ENCODE measurements around the gene ALPI. TPM values are rescaled to one million over a fixed set of nuclear protein-coding genes. Genes with fewer than 3 reads are reported as not detected.
A peak's percentile ranks its signal among the peaks of the same experiment; 100 is the strongest.
"Not testable (repeated sequence)": the region's sequence is repeated elsewhere in the genome, so short reads cannot be mapped to it uniquely, and the experiment has no call there.

The ALPI gene
- total RNA-seq, 1 donor from 2014 or later, result not detected

DNA sequence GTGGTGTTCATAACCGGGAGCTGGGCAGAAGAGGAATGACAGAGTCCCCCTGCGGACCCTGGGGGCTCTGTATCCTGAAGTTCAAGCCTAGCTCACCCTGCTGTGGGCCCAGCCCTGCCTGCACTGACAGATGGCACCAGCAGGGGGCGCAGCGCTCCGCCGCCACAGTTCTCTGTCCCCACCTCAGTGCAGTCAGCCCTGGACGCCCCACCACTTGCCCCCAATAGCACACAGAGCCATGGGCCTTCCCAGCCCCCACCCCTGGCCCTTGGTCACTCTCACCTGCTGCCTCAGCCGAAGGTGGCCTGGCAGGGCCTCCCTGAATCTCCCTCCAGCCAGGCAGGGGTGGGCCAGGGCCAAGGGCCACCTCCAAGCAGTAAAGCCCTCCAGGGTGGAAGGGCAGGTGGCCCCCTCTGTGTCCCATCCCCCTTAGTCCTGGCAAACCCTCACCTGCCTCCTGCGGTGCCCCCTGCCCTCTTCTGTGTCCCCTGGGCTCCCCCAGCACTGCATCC is 9.6 kb upstream of the ALPI start:
- H3K9me3 Mint-ChIP-seq (ENCODE audit: unreplicated experiment); H3K4me1 Mint-ChIP-seq (ENCODE audit: low read depth, unreplicated experiment); DNase-seq: not testable (repeated sequence)

GRCh38 chr2:232447091-232447620 is 8.8 kb upstream of the ALPI start:
- H3K4me1 Mint-ChIP-seq (ENCODE audit: low read depth, unreplicated experiment), result peaks cover 3% of the 10 kb centered on the region

More for the DNA sequence above, 9.6 kb upstream of the ALPI start:
- H3K4me3 Mint-ChIP-seq (ENCODE audit: unreplicated experiment); H3K27me3 Mint-ChIP-seq (ENCODE audit: unreplicated experiment); H3K27ac Mint-ChIP-seq (ENCODE audit: unreplicated experiment); H3K36me3 Mint-ChIP-seq (ENCODE audit: unreplicated experiment): not testable (repeated sequence)
- peak; percentile 64 for TF ChIP-seq CTCF (IDR thresholded peaks at IDR 0.05; ENCODE audit: partially characterized antibody, unreplicated experiment)

DNA sequence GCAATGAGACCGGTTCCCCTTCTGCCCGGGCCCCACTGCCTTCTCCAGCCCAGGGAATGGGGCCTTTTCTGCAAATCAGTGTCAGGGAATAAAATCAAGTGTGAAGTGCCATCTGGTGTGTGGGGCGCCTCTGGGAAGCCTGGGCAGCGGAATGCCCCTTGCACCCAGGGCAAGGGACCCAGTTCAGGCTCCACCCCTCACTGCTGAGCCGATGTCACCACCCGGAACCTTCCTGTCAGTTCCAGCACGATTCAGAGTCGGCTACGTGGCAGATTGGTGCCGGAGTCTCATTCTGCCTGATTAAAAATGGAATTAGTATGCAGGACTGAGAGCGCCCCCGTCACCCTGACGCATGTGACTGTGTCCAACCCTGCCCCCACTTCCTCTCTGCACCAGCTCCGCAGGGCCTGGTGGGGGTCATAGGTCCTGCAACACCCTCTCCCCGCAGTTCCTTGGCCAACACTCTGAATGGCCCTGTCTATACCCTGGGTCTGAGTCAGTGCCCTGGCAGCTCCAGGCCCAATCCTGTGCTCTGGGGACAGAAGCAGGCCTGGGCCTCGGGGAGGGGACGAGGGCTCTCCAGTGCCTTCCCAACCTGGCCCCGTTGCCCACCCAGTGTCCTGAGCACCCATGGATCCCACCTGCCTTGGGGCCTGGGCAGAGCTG is 8.2 kb upstream of the ALPI start:
- no peak for DNase-seq
- Mint-ChIP-seq H3K36me3 (ENCODE audit: unreplicated experiment) (no peaks in the 10 kb centered on the region), H3K4me3 (ENCODE audit: unreplicated experiment) (no peak overlapping the region), H3K9me3 (ENCODE audit: unreplicated experiment) (peaks cover 4% of the 10 kb centered on the region), H3K27me3 (ENCODE audit: unreplicated experiment) (peaks cover 8% of the 10 kb centered on the region), H3K4me1 (ENCODE audit: low read depth, unreplicated experiment) (peaks cover 3% of the 10 kb centered on the region), H3K27ac (ENCODE audit: unreplicated experiment) (no peak overlapping the region)
- no peak for TF ChIP-seq CTCF (IDR thresholded peaks at IDR 0.05; ENCODE audit: partially characterized antibody, unreplicated experiment)

More at GRCh38 chr2:232447091-232447620, 8.8 kb upstream of the ALPI start:
- TF ChIP-seq CTCF (IDR thresholded peaks at IDR 0.05; ENCODE audit: partially characterized antibody, unreplicated experiment), result no peak
- peaks cover 8% of the 10 kb centered on the region for H3K27me3 Mint-ChIP-seq (ENCODE audit: unreplicated experiment)
- H3K4me3 Mint-ChIP-seq (ENCODE audit: unreplicated experiment), result no peak overlapping the region
- no peaks in the 10 kb centered on the region for H3K36me3 Mint-ChIP-seq (ENCODE audit: unreplicated experiment)
- DNase-seq, result no peak
- peaks cover 4% of the 10 kb centered on the region for H3K9me3 Mint-ChIP-seq (ENCODE audit: unreplicated experiment)
- H3K27ac Mint-ChIP-seq (ENCODE audit: unreplicated experiment), result no peak overlapping the region

DNA sequence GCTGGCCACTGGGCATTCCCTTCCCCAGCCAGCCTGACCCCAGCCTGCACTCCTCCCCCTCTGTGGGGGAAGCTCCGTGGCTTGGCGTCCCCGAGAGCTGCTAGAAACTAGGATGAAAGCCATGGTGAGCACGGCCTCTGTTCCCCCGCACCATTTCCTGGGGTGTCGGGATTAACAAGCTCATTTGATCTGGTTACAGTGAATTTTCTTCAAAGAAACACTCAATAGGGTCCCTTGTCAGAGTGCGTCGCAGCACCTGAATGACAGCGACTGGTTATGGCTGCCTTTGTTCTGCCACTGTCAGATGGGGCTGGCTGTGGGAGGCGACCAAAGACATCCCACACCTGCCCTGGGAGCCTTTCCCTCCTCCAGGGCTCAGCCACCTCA is 7.7 kb upstream of the ALPI start:
- DNase-seq, result no peak

More for the DNA sequence above, 7.7 kb upstream of the ALPI start:
- no peak for TF ChIP-seq CTCF (IDR thresholded peaks at IDR 0.05; ENCODE audit: partially characterized antibody, unreplicated experiment)
- peaks cover 4% of the 10 kb centered on the region for H3K9me3 Mint-ChIP-seq (ENCODE audit: unreplicated experiment)
- no peaks in the 10 kb centered on the region for H3K36me3 Mint-ChIP-seq (ENCODE audit: unreplicated experiment)
- H3K27ac Mint-ChIP-seq (ENCODE audit: unreplicated experiment), result no peak overlapping the region
- H3K4me3 Mint-ChIP-seq (ENCODE audit: unreplicated experiment), result no peak overlapping the region
- H3K27me3 Mint-ChIP-seq (ENCODE audit: unreplicated experiment), result peaks cover 8% of the 10 kb centered on the region
- peaks cover 3% of the 10 kb centered on the region for H3K4me1 Mint-ChIP-seq (ENCODE audit: low read depth, unreplicated experiment)

Data from glutamatergic neuron (in vitro differentiated cells).